NCI-H460 (cell line): ENCODE results near the gene AMZ1. TPM values are rescaled to one million over a fixed set of nuclear protein-coding genes. Genes with fewer than 3 reads are reported as not detected.

Experiments used
- DNase-seq: peaks from one replicate; pipeline ENCODE4 v3.0.0-alpha.2; 2016; ENCODE audit warnings: low read depth; ENCODE audit errors: extremely low read depth
- total RNA-seq: library from RNA; depleted of rRNA; stranded (reverse); fragments of >200 nt; shearing (Covaris generic); gene quantifications from 2 replicates; pipeline ENCODE4 v1.2.3, GENCODE V29; 2014; rRNA removed

The AMZ1 gene
- total RNA-seq, 1 experiment from 2014 or later, result not detected

- DNase-seq, result no peak
Observed at GRCh38 chr7:2764621-2765020, 76.6 kb downstream of the AMZ1 start.

Other genes starting within 250 kb of the AMZ1 start
- not detected in 2 replicates for gene GRIFIN, start 211.8 kb upstream of the AMZ1 start, total RNA-seq
- 0.20 and 0.32 TPM in 2 replicates for gene LFNG, start 168.4 kb upstream of the AMZ1 start, total RNA-seq
- 23.6 and 26.4 TPM in 2 replicates for gene BRAT1, start 132.7 kb upstream of the AMZ1 start, total RNA-seq
- 9.2 and 9.4 TPM in 2 replicates for gene IQCE, start 129.2 kb upstream of the AMZ1 start, total RNA-seq
- 6.0 and 8.1 TPM in 2 replicates for gene TTYH3, start 56.2 kb upstream of the AMZ1 start, total RNA-seq
- 10.8 and 18.3 TPM in 2 replicates for gene GNA12, start 156.1 kb downstream of the AMZ1 start, total RNA-seq